Measurements from ENCODE around the gene FAM83F. TPM values are rescaled to one million over a fixed set of nuclear protein-coding genes. Genes with fewer than 3 reads are reported as not detected.
"Not testable (repeated sequence)": the region's sequence is repeated elsewhere in the genome, so short reads cannot be mapped to it uniquely, and the experiment has no call there.

FAM83F gene
- total RNA-seq, 2 experiments from 2014 or later = not detected

DNA sequence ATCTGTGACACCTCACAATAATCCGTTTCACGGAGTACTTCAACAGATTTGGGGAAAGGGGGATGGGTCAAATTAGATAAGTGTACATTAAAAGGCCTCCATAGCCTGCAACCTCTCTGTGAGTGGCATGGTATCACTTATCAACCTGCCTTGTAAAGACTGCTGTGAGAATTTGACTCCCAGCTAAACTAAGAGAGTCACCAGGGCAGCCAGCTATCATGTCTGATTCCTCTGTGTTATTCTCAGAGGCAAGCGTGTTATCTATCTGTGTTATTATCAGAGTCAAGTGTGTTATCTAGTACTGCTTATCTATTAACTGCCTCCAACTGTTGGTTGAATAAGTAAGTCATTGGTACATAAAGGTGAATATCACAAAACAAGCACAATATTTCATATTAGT is 4.1 kb upstream of the FAM83F start:
- H3K9me3 Mint-ChIP-seq = no peaks in the 10 kb centered on the region
- H3K4me1 Mint-ChIP-seq = peaks cover 12% of the 10 kb centered on the region
- peaks cover 42% of the 10 kb centered on the region for H3K27me3 Mint-ChIP-seq
- no peak for DNase-seq
- H3K27ac Mint-ChIP-seq = no peak overlapping the region
- H3K4me3 Mint-ChIP-seq = no peak overlapping the region
- CTCF ChIA-PET = interaction anchor here (0.7 kb wide), 1 partner anchor 224 kb away, joined by 3 read pairs; no protein-coding TSS in a partner anchor
- POLR2A ChIA-PET = no interaction called here
- H3K36me3 Mint-ChIP-seq (ENCODE audit: low read depth) = no peaks in the 10 kb centered on the region

DNA sequence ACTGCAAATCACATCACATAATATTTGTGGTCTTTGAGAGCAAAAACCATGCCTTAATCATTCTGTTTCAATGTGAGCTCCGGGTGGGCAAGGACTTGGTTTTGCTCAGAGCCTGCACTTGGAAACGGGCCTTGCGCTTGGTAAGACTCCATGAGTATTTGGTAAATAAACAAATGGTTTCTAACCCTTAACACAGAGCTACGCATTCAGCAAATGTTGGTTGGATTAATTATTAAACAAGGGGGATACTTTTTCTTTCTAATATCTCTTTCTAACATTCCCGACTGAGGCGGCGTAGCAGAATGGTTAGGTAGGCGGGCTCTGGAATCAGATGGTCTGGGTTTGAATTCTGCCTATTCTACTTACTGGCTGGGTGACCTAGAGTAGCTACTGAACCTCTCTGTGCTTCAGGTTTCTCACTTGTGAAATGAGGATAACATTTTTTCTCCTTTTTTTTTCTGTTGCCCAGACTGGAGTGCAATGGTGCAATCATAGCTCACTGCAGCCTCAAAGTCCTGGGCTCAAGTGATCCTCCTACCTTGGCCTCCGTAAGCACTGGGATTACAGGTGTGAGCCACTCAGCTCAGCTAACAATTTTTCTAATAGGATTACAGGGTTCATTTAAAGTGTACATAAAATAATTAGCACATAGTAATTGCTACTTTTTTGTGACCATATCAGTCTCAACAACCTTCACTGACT is 3.4 kb upstream of the FAM83F start:
- DNase-seq = no peak
- ChIA-PET CTCF (interaction anchor here (0.8 to 0.9 kb wide), 2 partner anchors 49 to 457 kb away, joined by 3 read pairs; no protein-coding TSS in a partner anchor), POLR2A (no interaction called here)
- Mint-ChIP-seq H3K4me3 (no peak overlapping the region), H3K27me3 (peaks cover 48% of the 10 kb centered on the region), H3K36me3 (ENCODE audit: low read depth) (no peaks in the 10 kb centered on the region), H3K27ac (no peak overlapping the region), H3K9me3 (no peaks in the 10 kb centered on the region), H3K4me1 (peaks cover 10% of the 10 kb centered on the region)

DNA sequence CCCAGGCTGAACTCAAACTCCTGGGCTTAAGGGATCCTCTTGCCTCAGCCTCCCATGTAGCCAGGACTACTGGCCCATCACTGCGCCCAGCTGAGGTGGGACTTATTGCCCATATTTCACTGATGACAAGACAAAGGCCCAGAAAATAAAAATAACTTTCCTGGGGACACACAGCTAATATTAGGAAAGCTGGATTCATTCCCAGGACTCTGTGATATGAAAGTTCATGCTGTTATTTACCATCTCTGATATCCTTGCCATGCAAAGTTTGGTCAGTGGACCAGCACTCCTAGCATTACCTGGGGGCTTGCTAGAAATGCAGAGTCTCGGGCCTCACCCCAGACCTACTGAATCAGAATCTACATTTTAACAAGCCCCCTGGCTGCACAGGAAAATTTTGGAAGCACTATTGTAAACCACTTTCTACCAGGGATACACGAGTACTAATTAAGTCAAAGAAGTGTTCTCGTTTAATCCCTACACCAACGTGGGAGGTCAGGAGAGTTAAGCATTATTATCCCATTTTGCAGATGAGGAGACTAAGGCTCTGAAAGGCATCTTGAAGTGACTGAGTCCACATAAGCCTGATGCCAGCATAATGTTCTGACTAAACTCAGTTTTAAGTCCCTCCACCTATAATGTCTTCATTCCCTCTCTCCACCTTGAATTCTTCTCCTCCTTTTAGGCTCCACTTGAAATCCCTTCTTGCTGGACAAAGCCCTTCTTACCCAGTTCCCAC is 2.5 kb upstream of the FAM83F start:
- POLR2A ChIA-PET = no interaction called here
- Mint-ChIP-seq H3K27me3 (peaks cover 58% of the 10 kb centered on the region), H3K9me3 (no peaks in the 10 kb centered on the region), H3K27ac (no peak overlapping the region), H3K36me3 (ENCODE audit: low read depth) (no peaks in the 10 kb centered on the region), H3K4me1 (peaks cover 10% of the 10 kb centered on the region), H3K4me3 (no peak overlapping the region)
- CTCF ChIA-PET = interaction anchor here (0.8 to 0.9 kb wide), 2 partner anchors 50 to 458 kb away, joined by 3 read pairs; no protein-coding TSS in a partner anchor
- DNase-seq = no peak

DNA sequence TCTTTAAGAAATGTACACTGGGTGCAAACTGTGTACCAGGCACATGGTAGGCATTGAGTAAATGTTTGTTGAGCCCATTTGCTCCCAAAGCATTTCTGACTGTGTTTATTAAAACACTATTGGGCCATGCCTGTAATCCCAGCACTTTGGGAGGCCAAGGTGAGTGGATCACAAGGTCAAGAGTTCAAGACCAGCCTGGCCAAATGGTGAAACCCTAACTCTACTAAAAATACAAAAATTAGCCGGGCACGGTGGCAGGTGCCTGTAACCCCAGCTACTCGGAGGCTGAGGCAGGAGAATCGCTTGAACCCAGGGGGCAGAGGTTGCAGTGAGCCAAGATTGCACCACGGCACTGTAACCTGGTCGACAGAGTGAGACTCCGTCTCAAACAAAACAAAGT is 1.9 kb upstream of the FAM83F start:
- POLR2A ChIA-PET; H3K27ac Mint-ChIP-seq; H3K9me3 Mint-ChIP-seq; DNase-seq; H3K4me3 Mint-ChIP-seq; CTCF ChIA-PET; H3K36me3 Mint-ChIP-seq (ENCODE audit: low read depth): not testable (repeated sequence)
- peaks cover 61% of the 10 kb centered on the region for H3K27me3 Mint-ChIP-seq
- peaks cover 10% of the 10 kb centered on the region for H3K4me1 Mint-ChIP-seq

DNA sequence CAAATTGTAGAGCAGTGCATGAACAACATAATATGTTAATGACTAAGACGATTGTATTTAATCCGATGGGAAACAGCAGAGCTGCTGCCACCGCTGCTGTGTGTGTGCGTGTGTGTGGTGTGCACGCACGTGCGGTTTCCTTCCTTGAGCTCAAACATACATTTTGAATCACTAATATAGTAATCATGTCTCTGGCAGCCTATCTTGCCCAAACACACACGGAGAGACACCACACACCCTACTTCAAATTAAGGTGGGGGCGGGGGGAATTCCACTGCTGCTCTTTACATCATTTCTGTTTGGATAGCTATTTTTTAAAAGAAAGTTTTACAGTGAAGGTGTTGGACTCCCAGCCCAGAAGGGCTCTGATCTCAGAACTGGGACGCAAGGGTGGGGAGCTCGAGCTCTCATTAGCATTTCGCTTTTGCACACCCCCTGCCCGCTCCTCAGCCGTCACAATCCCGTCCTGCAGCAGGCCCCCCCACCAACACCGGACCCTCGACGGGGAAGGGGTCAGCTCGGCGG is 651 bp upstream of the FAM83F start:
- peaks cover 7% of the 10 kb centered on the region for H3K4me1 Mint-ChIP-seq
- H3K36me3 Mint-ChIP-seq (ENCODE audit: low read depth) = no peaks in the 10 kb centered on the region
- H3K27ac Mint-ChIP-seq = no peak overlapping the region
- H3K9me3 Mint-ChIP-seq = no peaks in the 10 kb centered on the region
- peak overlapping the region; percentile 13 for H3K4me3 Mint-ChIP-seq
- POLR2A ChIA-PET = interaction anchor here (1.1 to 1.2 kb wide), 3 partner anchors 10 to 32 kb away, joined by 3 to 4 read pairs (median 4); no protein-coding TSS in a partner anchor
- H3K27me3 Mint-ChIP-seq = peaks cover 54% of the 10 kb centered on the region
- CTCF ChIA-PET = interaction anchor here (0.6 to 0.7 kb wide), 2 partner anchors 31 to 478 kb away, joined by 3 to 4 read pairs; no protein-coding TSS in a partner anchor
- peak; percentile 32 for DNase-seq

DNA sequence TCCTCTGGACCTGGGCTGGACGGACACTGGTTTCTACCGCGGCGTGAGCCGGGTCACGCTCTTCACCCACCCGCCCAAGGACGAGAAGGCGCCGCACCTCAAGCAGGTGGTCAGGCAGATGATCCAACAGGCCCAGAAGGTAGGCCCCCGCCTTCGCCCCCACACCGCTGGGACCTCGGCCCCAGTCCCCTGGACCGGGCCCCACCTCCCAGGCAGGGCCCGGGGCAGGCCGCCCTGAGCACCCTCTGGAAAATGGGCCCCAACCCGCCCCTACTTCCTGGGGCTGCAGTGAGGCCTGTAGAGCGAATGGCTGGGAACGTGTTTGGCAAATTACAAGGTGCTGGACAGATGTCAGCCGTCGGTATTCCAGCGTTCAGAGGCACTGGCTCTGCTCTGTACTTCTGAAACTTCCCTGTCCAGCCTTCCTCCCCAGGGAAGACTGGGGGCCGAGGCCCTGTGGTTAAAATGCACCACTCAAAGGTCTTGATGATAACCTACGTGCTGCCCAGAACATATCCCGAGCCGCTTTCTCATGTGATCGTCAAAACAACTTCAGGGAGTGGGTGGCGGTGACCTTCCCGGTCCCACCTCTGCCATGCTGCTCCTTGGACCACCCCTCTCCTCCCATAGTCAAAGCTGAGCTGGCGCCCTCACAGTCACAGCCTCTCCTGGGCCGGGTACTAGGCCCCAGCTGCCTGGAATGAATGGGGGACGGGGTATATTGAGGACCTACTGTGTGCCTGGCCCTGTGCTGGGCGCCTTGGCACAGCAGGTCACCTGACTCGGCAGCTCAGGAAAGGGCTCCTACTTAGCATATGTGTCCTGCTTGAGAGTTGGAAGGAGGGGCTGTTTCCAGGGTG is 869 bp downstream of the FAM83F start:
- CTCF ChIA-PET = interaction anchor here (1.7 kb wide), 1 partner anchor 29 kb away, joined by 6 read pairs; no protein-coding TSS in a partner anchor
- Mint-ChIP-seq H3K4me1 (peaks cover 7% of the 10 kb centered on the region), H3K4me3 (no peak overlapping the region), H3K27me3 (peaks cover 55% of the 10 kb centered on the region), H3K36me3 (ENCODE audit: low read depth) (no peaks in the 10 kb centered on the region), H3K9me3 (no peaks in the 10 kb centered on the region), H3K27ac (no peak overlapping the region)
- POLR2A ChIA-PET = no interaction called here
- DNase-seq = no peak

DNA sequence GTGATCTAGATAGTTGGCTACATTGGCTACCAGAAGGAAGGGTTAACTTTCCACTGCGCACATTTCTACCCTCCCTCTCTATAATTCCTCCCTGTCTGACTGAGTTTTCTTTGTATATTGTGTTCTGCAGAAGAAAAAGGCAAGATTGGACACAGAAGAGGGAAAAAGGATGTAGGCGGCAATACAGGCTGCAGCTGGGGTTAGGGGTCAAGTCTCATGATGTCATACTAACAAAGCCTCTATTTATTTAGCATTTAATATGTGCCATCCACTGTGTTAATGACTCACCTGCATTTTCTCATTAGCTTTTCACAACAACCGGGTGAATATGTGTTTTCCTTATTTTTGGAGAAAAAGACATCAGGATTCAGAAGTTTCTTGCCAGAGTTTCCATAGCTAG is 2.0 kb downstream of the FAM83F start:
- no peak for DNase-seq
- Mint-ChIP-seq H3K4me1 (peaks cover 7% of the 10 kb centered on the region), H3K27me3 (peaks cover 57% of the 10 kb centered on the region), H3K9me3 (no peaks in the 10 kb centered on the region), H3K36me3 (ENCODE audit: low read depth) (no peaks in the 10 kb centered on the region), H3K4me3 (no peak overlapping the region), H3K27ac (no peak overlapping the region)
- CTCF ChIA-PET = interaction anchor here (1.4 to 1.7 kb wide), 2 partner anchors 28 to 462 kb away, joined by 5 to 6 read pairs; no protein-coding TSS in a partner anchor
- POLR2A ChIA-PET = interaction anchor here (1.2 kb wide), 1 partner anchor 28 kb away, joined by 3 read pairs; no protein-coding TSS in a partner anchor

DNA sequence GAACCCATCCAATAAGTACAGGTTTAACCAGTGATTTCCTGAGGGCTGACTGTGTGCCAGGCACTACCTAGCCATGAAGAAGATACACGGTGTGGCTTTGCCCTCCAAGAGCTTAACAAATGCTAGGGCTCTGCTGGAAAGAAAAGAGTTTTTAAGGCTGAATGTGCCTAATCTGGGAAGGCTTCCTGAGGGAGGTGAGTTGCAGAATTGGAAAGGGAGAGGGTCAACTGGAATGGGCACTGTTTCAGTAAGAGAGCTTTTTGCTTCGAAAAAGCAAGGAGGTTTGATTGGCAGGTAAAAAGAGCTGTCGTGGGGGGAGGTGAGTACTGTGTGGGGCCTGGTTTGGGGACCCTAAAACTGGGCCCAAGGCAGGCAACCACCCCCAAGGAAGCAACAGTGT is 2.7 kb downstream of the FAM83F start:
- no peak overlapping the region for H3K4me3 Mint-ChIP-seq
- DNase-seq = no peak
- H3K27me3 Mint-ChIP-seq = peaks cover 54% of the 10 kb centered on the region
- no peak overlapping the region for H3K27ac Mint-ChIP-seq
- no peaks in the 10 kb centered on the region for H3K9me3 Mint-ChIP-seq
- peaks cover 7% of the 10 kb centered on the region for H3K4me1 Mint-ChIP-seq
- no peaks in the 10 kb centered on the region for H3K36me3 Mint-ChIP-seq (ENCODE audit: low read depth)
- ChIA-PET CTCF (interaction anchor here (1.4 to 1.7 kb wide), 2 partner anchors 27 to 463 kb away, joined by 5 to 6 read pairs; no protein-coding TSS in a partner anchor), POLR2A (interaction anchor here (1.2 kb wide), 1 partner anchor 27 kb away, joined by 3 read pairs; no protein-coding TSS in a partner anchor)

DNA sequence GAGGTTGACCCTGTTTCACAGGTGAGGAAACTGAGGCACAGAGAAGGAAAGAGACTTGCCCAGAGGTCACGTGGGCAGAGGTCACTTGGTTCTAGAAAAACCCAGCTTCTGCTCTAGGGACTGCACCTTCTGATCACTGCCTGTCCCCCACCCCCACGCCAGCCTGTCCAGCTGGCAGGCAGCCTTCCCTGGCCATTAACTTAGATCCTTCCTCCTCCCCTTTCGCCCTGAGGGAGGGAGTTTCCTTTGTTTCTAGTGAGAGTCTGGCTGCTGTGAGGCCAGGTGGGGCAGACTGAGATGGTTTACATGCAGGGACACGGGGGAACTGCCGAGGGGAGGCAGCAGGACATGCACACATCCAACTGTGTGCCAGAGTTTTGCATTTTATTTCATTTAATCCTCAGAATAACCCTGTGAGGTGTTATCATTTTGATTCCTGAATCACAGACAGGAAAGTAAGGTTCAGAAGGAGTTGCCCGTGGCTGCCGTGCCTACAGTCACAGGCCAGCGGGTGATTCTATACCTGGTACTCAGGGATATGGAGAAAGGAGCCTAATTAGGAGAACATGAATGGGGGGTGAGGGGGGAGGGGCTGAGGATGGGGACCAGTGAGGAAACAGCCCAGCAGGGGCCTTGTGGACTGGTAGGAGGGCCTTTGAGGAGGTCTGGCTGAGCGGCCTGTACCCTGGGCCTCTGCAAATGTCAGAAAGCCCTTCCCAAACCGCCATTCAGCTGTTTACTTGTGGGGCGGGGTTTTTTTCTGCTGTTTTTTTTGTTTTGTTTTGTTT is 3.4 kb downstream of the FAM83F start:
- H3K27me3 Mint-ChIP-seq = peaks cover 52% of the 10 kb centered on the region

DNA sequence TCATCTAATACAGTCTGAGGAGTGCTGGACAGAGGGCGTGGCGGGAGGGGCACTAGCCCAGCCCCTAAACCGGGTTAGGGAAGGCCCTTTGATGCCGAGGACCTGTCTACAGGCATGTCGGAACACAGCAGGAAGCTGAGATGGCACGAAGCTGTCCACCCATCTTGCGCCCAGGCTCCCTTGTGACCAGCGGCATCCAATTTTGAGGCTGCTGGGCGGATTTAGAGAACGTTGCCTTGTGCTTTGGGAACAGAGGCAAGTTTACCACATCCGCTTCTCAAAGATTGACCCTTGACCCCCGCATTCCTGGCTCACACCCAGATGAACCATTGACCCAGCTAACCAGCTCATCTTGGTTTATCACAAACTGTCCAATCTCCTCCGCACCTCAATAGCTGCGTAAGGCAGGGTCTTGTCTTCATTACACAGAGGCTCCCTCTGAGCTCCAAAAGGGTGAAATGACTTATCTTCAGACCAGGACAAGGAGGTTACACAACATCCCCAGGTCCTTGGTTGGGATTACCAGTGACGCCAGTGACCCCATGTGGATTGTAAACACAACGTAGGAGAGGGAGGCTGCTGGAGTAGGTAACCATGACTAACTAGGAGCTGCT is 4.5 kb downstream of the FAM83F start:
- Mint-ChIP-seq H3K4me3 (no peak overlapping the region), H3K9me3 (no peaks in the 10 kb centered on the region), H3K36me3 (ENCODE audit: low read depth) (no peaks in the 10 kb centered on the region), H3K27me3 (peaks cover 45% of the 10 kb centered on the region), H3K27ac (no peak overlapping the region), H3K4me1 (peaks cover 2% of the 10 kb centered on the region)
- ChIA-PET CTCF (interaction anchor here (1.0 to 2.0 kb wide), 3 partner anchors 11 to 195 kb away, joined by 3 to 7 read pairs (median 4); no protein-coding TSS in a partner anchor), POLR2A (no interaction called here)
- no peak for DNase-seq

More for the DNA sequence above, 3.4 kb downstream of the FAM83F start:
- no peak overlapping the region for H3K4me3 Mint-ChIP-seq
- H3K36me3 Mint-ChIP-seq (ENCODE audit: low read depth) = no peaks in the 10 kb centered on the region
- H3K4me1 Mint-ChIP-seq = peaks cover 7% of the 10 kb centered on the region
- H3K27ac Mint-ChIP-seq = no peak overlapping the region
- no peaks in the 10 kb centered on the region for H3K9me3 Mint-ChIP-seq
- DNase-seq = no peak
- ChIA-PET POLR2A (interaction anchor here (1.2 kb wide), 1 partner anchor 26 kb away, joined by 3 read pairs; no protein-coding TSS in a partner anchor), CTCF (interaction anchor here (1.0 kb wide), 1 partner anchor 196 kb away, joined by 3 read pairs; no protein-coding TSS in a partner anchor)

DNA sequence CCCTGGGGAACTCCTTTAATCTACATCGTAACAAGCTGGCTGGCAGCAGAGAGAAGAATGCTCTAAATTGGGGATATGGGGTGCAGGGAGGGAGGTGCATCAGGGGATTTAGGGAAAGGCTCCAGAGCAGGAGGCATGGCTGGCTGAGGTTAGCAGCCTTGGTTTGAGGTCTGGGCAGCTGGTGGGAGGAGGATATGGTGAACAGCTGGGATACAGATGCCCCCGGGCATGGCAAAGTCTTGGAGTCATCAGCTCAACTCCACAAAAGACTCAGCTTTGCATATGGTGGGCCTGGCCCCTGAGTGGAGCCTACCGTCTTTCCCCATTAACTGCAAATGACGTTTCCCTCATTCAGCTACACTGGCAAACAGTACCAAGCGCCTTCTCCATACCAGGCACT is 5.4 kb downstream of the FAM83F start:
- peaks cover 46% of the 10 kb centered on the region for H3K27me3 Mint-ChIP-seq
- H3K4me1 Mint-ChIP-seq = no peaks in the 10 kb centered on the region
- ChIA-PET POLR2A (no interaction called here), CTCF (interaction anchor here (2.0 kb wide), 1 partner anchor 10 kb away, joined by 7 read pairs; no protein-coding TSS in a partner anchor)
- DNase-seq = no peak
- H3K27ac Mint-ChIP-seq = no peak overlapping the region
- no peak overlapping the region for H3K4me3 Mint-ChIP-seq
- no peaks in the 10 kb centered on the region for H3K36me3 Mint-ChIP-seq (ENCODE audit: low read depth)
- H3K9me3 Mint-ChIP-seq = no peaks in the 10 kb centered on the region

Data from activated CD4-positive, alpha-beta memory T cell treated with anti-CD3 and anti-CD28 coated beads, Interleukin-2, amount 10 ng/mL, durations not matched to agents 7 days and 5 days (primary cell).